Measurements from ENCODE around the gene TNFRSF21.

DNA sequence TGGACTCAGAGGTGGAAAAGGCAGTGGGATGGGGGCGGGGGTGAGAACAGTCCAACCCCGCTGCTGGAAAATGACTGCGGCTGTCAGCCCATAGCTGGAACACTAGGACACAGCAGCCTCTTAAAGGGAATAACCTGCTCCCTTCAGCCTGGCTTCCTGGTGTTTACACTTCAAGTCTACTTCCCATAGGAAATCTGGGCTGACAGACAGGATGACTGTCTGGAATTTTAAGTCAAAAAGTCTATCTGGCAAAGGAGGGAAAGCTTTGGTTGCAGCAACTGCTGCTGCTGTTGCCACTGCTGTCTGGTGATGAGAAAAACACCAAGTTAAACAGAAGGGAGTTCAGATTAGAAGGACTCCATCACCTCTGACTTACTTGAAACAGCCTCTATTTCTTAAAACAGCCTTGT is 44.9 kb downstream of the TNFRSF21 start:
- no peak for TF ChIP-seq GATA3 (IDR thresholded peaks at IDR 0.05; ENCODE audit: low read depth, low read length)
- TF ChIP-seq GATA2 (IDR thresholded peaks at IDR 0.05; ENCODE audit: low read depth, low read length), result no peak

Measured in SH-SY5Y (cell line).